HEK293 (cell line): ENCODE measurements around the gene RNF44.

ENCODE experiments used
- CTCF ChIA-PET: fragments of 350-600 bp; formaldehyde crosslinking; extraction: SDS; loops from one replicate; lab custom pipeline; 2021; ENCODE audit warnings: antibody characterized with exemption; lab: Yijun Ruan, JAX
- POLR2A ChIA-PET: fragments of 300-600 bp; formaldehyde crosslinking; extraction: SDS; loops from one replicate; lab custom pipeline; 2020; ENCODE audit warnings: antibody characterized with exemption, inconsistent platforms; lab: Yijun Ruan, JAX
- H3K27ac ChIP-seq: fragments of 200-500 bp; sonication (Bioruptor generic); 2 replicates; pipeline ENCODE4 v1.5.1; 2014; ENCODE audit warnings: low read depth, low read length, control low read depth, inconsistent platforms; ENCODE audit errors: extremely low read depth
- H3K36me3 ChIP-seq, 2 experiments: fragments of 200-500 bp in 1 of 2; sonication (Bioruptor generic) in 1 of 2; 1 replicate in 1 of 2; 2 replicates in 1 of 2; pipeline ENCODE4 v1.5.1; 2014 to 2017; ENCODE audit warnings: inconsistent platforms in 2 of 2, low read length in 2 of 2; ENCODE audit not compliant: control insufficient read depth in 2 of 2, insufficient read depth in 1 of 2
- H3K4me1 ChIP-seq: fragments of 200-500 bp; sonication (Bioruptor generic); 2 replicates; pipeline ENCODE4 v1.5.1; 2014; ENCODE audit warnings: mild to moderate bottlenecking, low read length, inconsistent platforms; ENCODE audit not compliant: control insufficient read depth, insufficient read depth
- H3K4me3 ChIP-seq: 2 replicates; pipeline ENCODE4 v1.5.1; 2011; ENCODE audit warnings: low read depth, mild to moderate bottlenecking, control low read depth, low read length, moderate library complexity
- H3K9me3 ChIP-seq: fragments of 200-500 bp; sonication (Bioruptor generic); 2 replicates; pipeline ENCODE4 v1.5.1; 2014; ENCODE audit warnings: low read depth, low read length, inconsistent platforms; ENCODE audit not compliant: control insufficient read depth, insufficient read depth
- CTCF ChIP-seq: fragments of 450-650 bp; formaldehyde crosslinking; IDR thresholded peaks from 2 replicates; pipeline ENCODE4 v1.5.1; 2016; ENCODE audit warnings: missing biosample characterization, missing genetic modification characterization
- EGR2 ChIP-seq: fragments of 450-650 bp; formaldehyde crosslinking; IDR thresholded peaks from 2 replicates; pipeline ENCODE4 v1.5.1; 2016; ENCODE audit warnings: low read depth, missing biosample characterization, missing genetic modification characterization
- GFI1B ChIP-seq: fragments of 450-650 bp; formaldehyde crosslinking; IDR thresholded peaks from 2 replicates; pipeline ENCODE4 v1.5.1; 2016; ENCODE audit warnings: missing biosample characterization, missing genetic modification characterization
- MEIS1 ChIP-seq: sonication (generic); formaldehyde crosslinking; IDR thresholded peaks from 2 replicates; pipeline ENCODE4 v1.8.1; 2022; ENCODE audit warnings: missing genetic modification reagents, mild to moderate bottlenecking, borderline replicate concordance
- PATZ1 ChIP-seq: fragments of 450-650 bp; formaldehyde crosslinking; IDR thresholded peaks from 2 replicates; pipeline ENCODE4 v1.5.1; 2016; ENCODE audit warnings: missing biosample characterization, missing genetic modification characterization
- SP2 ChIP-seq: fragments of 450-650 bp; formaldehyde crosslinking; IDR thresholded peaks from 2 replicates; pipeline ENCODE4 v1.5.1; 2016; ENCODE audit warnings: missing biosample characterization, missing genetic modification characterization
- TSHZ1 ChIP-seq: fragments of 450-650 bp; formaldehyde crosslinking; IDR thresholded peaks from 2 replicates; pipeline ENCODE4 v1.5.1; 2016; ENCODE audit warnings: missing biosample characterization, missing genetic modification characterization, borderline replicate concordance
- YY2 ChIP-seq: fragments of 450-650 bp; formaldehyde crosslinking; IDR thresholded peaks from 2 replicates; pipeline ENCODE4 v1.5.1; 2016; ENCODE audit warnings: missing biosample characterization, missing genetic modification characterization
- ZFHX2 ChIP-seq: fragments of 450-650 bp; formaldehyde crosslinking; conservative IDR thresholded peaks from 2 replicates; pipeline ENCODE4 v1.5.1; 2016; ENCODE audit warnings: missing biosample characterization, missing genetic modification characterization
- ZNF248 ChIP-seq: fragments of 450-650 bp; formaldehyde crosslinking; IDR thresholded peaks from 2 replicates; pipeline ENCODE4 v1.5.1; 2017; ENCODE audit warnings: missing biosample characterization, missing genetic modification characterization
- ZNF37A ChIP-seq: fragments of 450-650 bp; IDR thresholded peaks from 2 replicates; pipeline ENCODE4 v1.5.1; 2018; ENCODE audit warnings: missing biosample characterization, missing genetic modification characterization
- ZNF530 ChIP-seq: fragments of 450-650 bp; formaldehyde crosslinking; IDR thresholded peaks from 2 replicates; pipeline ENCODE4 v1.5.1; 2016; ENCODE audit warnings: low read depth, missing biosample characterization, missing genetic modification characterization
- ZNF585B ChIP-seq: fragments of 450-650 bp; formaldehyde crosslinking; IDR thresholded peaks from 2 replicates; pipeline ENCODE4 v1.5.1; 2016; ENCODE audit warnings: missing biosample characterization, missing genetic modification characterization
- ZNF664 ChIP-seq: fragments of 450-650 bp; formaldehyde crosslinking; IDR thresholded peaks from 2 replicates; pipeline ENCODE4 v1.5.1; 2016; ENCODE audit warnings: missing biosample characterization, missing genetic modification characterization

RNF44 gene

GRCh38 chr5:176561259-176561658 lies 24.1 kb upstream of the RNF44 start (continued):
- TF ChIP-seq YY2 (tag by site-specific recombination) = no peak

- CTCF ChIA-PET = no interaction called here
- POLR2A ChIA-PET = no interaction called here
These were observed 23.2 kb upstream of the RNF44 start for GRCh38 chr5:176560364-176560763.

GRCh38 chr5:176559683-176560082 lies 22.5 kb upstream of the RNF44 start:
- no peak overlapping the region for H3K27ac ChIP-seq
- POLR2A ChIA-PET = no interaction called here
- CTCF ChIA-PET = no interaction called here
- no peaks in the 10 kb centered on the region for H3K9me3 ChIP-seq
- H3K4me3 ChIP-seq = no peak overlapping the region
- H3K36me3 ChIP-seq = no peaks in the 10 kb centered on the region; a peak in 1 of 3 replicates
- TF ChIP-seq PATZ1 (tag by site-specific recombination) (no peak), ZNF585B (tag by site-specific recombination) (no peak), ZNF530 (tag by site-specific recombination) (no peak), CTCF (tag by site-specific recombination) (0 out of 2 replicates have a peak, but pooled peaks have one; percentile 23), ZNF248 (tag by site-specific recombination) (no peak), TSHZ1 (tag by site-specific recombination) (no peak)
- H3K4me1 ChIP-seq = no peaks in the 10 kb centered on the region

More at GRCh38 chr5:176560364-176560763, 23.2 kb upstream of the RNF44 start:
- H3K36me3 ChIP-seq = no peaks in the 10 kb centered on the region; a peak in 1 of 3 replicates
- H3K4me3 ChIP-seq = no peak overlapping the region
- TF ChIP-seq EGR2 = peak; percentile 59; the same call in 1 of the 2 replicates
- TF ChIP-seq ZFHX2 (tag by site-specific recombination) = peak; percentile 61
- TF ChIP-seq ZNF664 (tag by site-specific recombination) = 0 out of 2 replicates have a peak, but pooled peaks have one; percentile 31
- no peak for TF ChIP-seq MEIS1 (CRISPR knock-in tag)
- TF ChIP-seq GFI1B (tag by site-specific recombination) = no peak
- no peak for TF ChIP-seq SP2 (tag by site-specific recombination)
- TF ChIP-seq ZNF37A (tag by site-specific recombination) = no peak
- no peaks in the 10 kb centered on the region for H3K4me1 ChIP-seq
- no peaks in the 10 kb centered on the region for H3K9me3 ChIP-seq
- no peak overlapping the region for H3K27ac ChIP-seq
